ENCODE data around the gene FOXP4. TPM values are rescaled to one million over a fixed set of nuclear protein-coding genes. Genes with fewer than 3 reads are reported as not detected.

Gene FOXP4
- total RNA-seq, 2 donors from 2014 or later, result 15.7 to 21.0 TPM

- H3K4me1 ChIP-seq (ENCODE audit: control insufficient read depth in 1 of 2, low read depth in 2 of 2), result peaks cover 6 to 12% of the 10 kb centered on the region in 2 donors
- H3K27ac ChIP-seq, result no peak overlapping the region
- DNase-seq (ENCODE audit: low spot score) (no peak), ATAC-seq (ENCODE audit: insufficient number of reproducible peaks, low FRiP score, low read depth) (no peak)
- H3K27me3 ChIP-seq (replicated peaks; ENCODE audit: insufficient read depth), result no peaks in the 10 kb centered on the region
- H3K4me3 ChIP-seq, result no peak overlapping the region
- no peaks in the 10 kb centered on the region for H3K36me3 ChIP-seq
- no peak for TF ChIP-seq CTCF (IDR thresholded peaks at IDR 0.05)
- no peaks in the 10 kb centered on the region for H3K9me3 ChIP-seq
These were observed 16.2 kb upstream of the FOXP4 start for GRCh38 chr6:41529970-41530369.

GRCh38 chr6:41530476-41530875, 15.7 kb upstream of the FOXP4 start:
- Histone ChIP-seq H3K4me1 (ENCODE audit: control insufficient read depth in 1 of 2, low read depth in 2 of 2) (peaks cover 6 to 12% of the 10 kb centered on the region in 2 donors), H3K27ac (no peak overlapping the region), H3K9me3 (no peaks in the 10 kb centered on the region), H3K4me3 (no peak overlapping the region), H3K27me3 (replicated peaks; ENCODE audit: insufficient read depth) (no peaks in the 10 kb centered on the region), H3K36me3 (no peaks in the 10 kb centered on the region)
- DNase-seq (ENCODE audit: low spot score), result no peak
- no peak for ATAC-seq (ENCODE audit: insufficient number of reproducible peaks, low FRiP score, low read depth)
- no peak for TF ChIP-seq CTCF (IDR thresholded peaks at IDR 0.05)

- H3K36me3 ChIP-seq, result no peaks in the 10 kb centered on the region
- no peaks in the 10 kb centered on the region for H3K9me3 ChIP-seq
- DNase-seq (ENCODE audit: low spot score), result no peak
- H3K4me3 ChIP-seq, result no peak overlapping the region
- TF ChIP-seq CTCF (IDR thresholded peaks at IDR 0.05), result no peak
- ATAC-seq (ENCODE audit: insufficient number of reproducible peaks, low FRiP score, low read depth), result no peak
- peaks cover 6 to 12% of the 10 kb centered on the region in 2 donors for H3K4me1 ChIP-seq (ENCODE audit: control insufficient read depth in 1 of 2, low read depth in 2 of 2)
- H3K27me3 ChIP-seq (replicated peaks; ENCODE audit: insufficient read depth), result no peaks in the 10 kb centered on the region
- no peak overlapping the region for H3K27ac ChIP-seq
These were observed 15.2 kb upstream of the FOXP4 start for GRCh38 chr6:41531016-41531415.

- no peak for TF ChIP-seq CTCF (IDR thresholded peaks at IDR 0.05)
- Histone ChIP-seq H3K4me1 (ENCODE audit: control insufficient read depth in 1 of 2, low read depth in 2 of 2) (peaks cover 6 to 12% of the 10 kb centered on the region in 2 donors), H3K4me3 (peak overlapping the region; percentile 4), H3K9me3 (no peaks in the 10 kb centered on the region), H3K36me3 (no peaks in the 10 kb centered on the region), H3K27ac (no peak overlapping the region), H3K27me3 (replicated peaks; ENCODE audit: insufficient read depth) (no peaks in the 10 kb centered on the region)
- no peak for ATAC-seq (ENCODE audit: insufficient number of reproducible peaks, low FRiP score, low read depth)
- no peak for DNase-seq (ENCODE audit: low spot score)
These were observed 14.3 kb upstream of the FOXP4 start for GRCh38 chr6:41531591-41532582.

GRCh38 chr6:41535766-41536165, 10.4 kb upstream of the FOXP4 start:
- no peaks in the 10 kb centered on the region for H3K27me3 ChIP-seq (replicated peaks; ENCODE audit: insufficient read depth)
- DNase-seq (ENCODE audit: low spot score), result no peak
- no peaks in the 10 kb centered on the region for H3K9me3 ChIP-seq
- H3K4me1 ChIP-seq (ENCODE audit: control insufficient read depth in 1 of 2, low read depth in 2 of 2), result no peaks in the 10 kb centered on the region
- H3K36me3 ChIP-seq, result no peaks in the 10 kb centered on the region
- no peak for ATAC-seq (ENCODE audit: insufficient number of reproducible peaks, low FRiP score, low read depth)
- TF ChIP-seq CTCF (IDR thresholded peaks at IDR 0.05), result no peak
- H3K4me3 ChIP-seq, result no peak overlapping the region
- H3K27ac ChIP-seq, result no peak overlapping the region

Data from thoracic aorta (tissue), 2 donors.